Measurements from ENCODE around the gene SLX4IP. TPM values are rescaled to one million over a fixed set of nuclear protein-coding genes. Genes with fewer than 3 reads are reported as not detected.

SLX4IP gene
- total RNA-seq, 1 donor from 2014 or later = 5.3 TPM

DNA sequence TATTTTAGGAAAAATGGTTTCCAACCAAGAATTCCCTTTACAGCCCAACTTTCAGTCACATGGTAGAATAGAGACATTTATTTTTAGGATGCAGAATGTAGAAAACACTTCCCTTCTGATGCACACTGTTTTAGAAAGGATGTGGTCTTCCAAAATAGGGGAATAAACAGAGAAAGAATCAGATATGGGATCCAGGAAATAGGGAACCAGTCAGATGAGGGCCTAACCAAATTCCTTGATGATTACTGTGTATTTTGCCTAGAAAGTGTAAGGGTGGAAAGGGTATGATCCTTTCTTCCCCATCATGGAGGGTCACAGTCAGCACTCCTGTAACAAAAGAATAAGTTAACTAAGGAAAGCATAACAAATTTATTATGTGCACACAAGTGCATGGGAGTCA is 27.4 kb downstream of the SLX4IP start:
- intact Hi-C loops (cut with micrococcal nuclease) = loop anchor here (10.0 kb wide), 1 partner anchor 812 kb away; no protein-coding TSS in a partner anchor

DNA sequence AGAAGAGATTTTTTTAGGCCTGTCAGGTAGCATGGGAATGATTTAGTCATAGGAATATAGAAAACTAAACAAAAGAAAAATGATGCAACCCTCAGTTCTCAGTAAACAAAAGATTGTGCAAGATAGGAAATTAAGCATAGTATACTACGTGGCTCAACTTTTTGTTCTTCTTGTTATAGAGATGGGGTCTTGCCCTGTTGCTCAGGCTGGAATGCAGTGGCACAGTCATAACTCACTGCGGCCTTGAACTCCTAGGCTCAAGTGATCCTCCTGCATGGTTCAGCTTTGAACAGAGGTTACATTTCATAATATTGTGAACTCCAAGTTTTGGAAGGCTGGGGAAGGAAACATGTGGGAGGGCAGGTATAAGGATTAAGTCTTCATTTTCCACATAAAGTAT is 28.5 kb downstream of the SLX4IP start:
- intact Hi-C loops (cut with micrococcal nuclease) = loop anchor here (10.0 kb wide), 1 partner anchor 811 kb away; no protein-coding TSS in a partner anchor

DNA sequence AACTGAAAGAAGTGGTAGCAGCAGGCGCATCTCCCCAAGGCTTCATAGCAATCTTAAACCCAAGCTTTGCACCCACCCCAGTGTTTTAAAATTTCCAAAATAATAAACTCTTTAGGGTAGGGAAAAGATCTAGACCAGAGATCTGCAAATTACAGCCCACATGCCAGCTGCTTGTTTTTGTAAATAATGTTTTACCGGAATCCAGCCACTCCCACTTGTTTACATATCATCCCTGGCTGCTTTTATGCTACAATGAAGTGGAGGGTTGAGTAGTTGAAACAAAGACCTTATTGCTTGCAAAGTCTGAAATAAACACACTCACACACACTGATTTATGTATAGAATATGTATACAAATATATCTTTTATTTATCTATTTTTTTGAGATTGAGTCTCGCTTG is 30.0 kb downstream of the SLX4IP start:
- intact Hi-C loops (cut with micrococcal nuclease) = loop anchor here (10.0 kb wide), 1 partner anchor 810 kb away; no protein-coding TSS in a partner anchor

DNA sequence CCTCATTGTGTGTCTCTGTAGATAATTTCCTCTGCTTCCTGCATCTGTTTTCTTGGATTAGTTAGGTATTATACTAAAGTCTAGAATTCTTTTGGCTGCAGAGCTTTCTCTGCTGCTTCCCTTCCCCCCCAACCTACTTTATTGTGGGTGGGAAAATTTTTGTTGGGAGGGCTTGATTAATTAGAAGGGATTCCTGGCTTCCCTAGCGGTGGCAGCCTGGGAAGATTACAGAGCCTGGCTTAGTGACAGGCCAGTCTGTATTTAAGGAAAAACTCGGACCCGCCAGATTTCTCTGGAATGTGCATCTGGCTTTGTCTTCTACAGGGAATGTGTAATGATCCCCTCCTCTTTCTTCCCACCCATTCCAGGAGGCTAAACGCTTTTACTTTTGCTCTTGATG is 31.2 kb downstream of the SLX4IP start:
- intact Hi-C loops (cut with micrococcal nuclease) = loop anchor here (10.0 kb wide), 1 partner anchor 808 kb away; no protein-coding TSS in a partner anchor

DNA sequence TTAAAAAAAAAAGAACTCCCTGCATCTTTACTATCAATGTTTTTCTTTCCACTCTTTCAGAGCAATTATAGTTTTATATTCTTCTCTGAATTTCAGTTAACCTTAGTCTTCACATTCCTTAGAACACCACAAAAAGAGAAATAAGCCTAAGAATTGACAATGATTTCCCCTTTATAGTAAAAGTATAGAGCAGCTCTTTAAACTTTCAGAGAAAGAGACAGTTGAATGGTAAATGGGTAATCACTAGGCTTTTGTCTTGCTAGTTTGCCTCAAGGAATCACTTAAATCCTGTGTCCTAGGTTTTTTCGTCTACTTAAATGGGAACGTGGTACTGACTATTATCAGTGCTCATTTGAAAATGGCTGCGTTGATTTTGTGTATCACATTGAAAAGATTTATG is 31.8 kb downstream of the SLX4IP start:
- intact Hi-C loops (cut with micrococcal nuclease) = loop anchor here (10.0 kb wide), 1 partner anchor 808 kb away; no protein-coding TSS in a partner anchor

DNA sequence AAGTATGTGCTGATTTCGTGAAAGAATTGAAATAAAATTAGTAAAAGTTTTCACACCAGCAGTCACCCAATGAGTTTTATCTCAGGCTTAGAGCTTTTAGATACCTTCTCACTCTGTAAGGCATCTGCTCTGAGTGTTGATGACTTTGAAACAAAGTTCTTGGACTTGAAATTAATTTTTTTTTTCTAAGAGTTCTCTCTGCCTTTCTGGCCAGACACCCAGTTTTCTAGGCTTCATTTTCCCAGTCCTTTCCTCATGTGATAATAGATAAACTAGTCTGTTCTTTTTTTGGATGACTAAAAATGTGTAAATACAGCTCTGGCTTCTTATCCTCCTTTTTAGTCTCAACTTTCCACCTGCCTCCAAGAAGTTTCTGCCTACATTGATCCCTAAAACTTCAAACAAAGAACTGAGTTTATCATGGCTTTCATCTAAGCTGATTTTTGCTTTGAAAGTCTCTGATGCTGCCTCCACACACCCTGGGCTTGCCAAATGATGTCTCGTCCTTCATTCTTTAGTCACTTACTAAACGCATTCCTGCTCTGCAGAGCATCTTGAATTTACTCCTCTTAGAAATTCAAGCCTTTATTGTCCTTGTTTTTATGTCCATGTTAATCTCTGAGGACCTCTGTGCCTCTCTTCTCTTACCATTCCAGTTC is 32.7 kb downstream of the SLX4IP start:
- intact Hi-C loops (cut with micrococcal nuclease) = loop anchor here (2.0 to 10.0 kb wide), 2 partner anchors 25 to 807 kb away; no protein-coding TSS in a partner anchor

DNA sequence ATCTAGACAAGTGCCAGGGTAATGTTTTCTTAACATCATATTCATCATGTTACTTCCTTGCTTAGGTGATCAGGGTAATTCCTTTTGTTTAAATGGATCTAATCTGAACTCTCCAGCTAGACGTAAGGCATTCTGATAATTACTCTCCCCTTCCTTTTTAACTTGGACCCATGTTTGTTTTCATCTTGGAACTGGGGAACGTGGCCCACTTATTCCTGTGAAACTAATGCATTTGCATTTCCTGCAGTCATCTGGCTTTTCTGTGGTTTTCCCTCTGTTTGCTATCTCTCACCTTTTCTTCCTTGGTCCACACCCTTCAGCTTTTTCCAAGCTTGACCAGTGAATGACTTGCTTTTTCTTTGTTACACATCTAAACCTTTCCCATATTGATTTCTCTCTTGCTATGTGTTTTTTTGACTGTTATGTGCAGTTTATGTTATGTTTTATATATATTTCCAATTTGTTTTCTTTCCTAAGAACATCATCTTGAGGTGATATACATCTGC is 33.3 kb downstream of the SLX4IP start:
- intact Hi-C loops (cut with micrococcal nuclease) = loop anchor here (2.0 to 10.0 kb wide), 2 partner anchors 24 to 806 kb away; no protein-coding TSS in a partner anchor

DNA sequence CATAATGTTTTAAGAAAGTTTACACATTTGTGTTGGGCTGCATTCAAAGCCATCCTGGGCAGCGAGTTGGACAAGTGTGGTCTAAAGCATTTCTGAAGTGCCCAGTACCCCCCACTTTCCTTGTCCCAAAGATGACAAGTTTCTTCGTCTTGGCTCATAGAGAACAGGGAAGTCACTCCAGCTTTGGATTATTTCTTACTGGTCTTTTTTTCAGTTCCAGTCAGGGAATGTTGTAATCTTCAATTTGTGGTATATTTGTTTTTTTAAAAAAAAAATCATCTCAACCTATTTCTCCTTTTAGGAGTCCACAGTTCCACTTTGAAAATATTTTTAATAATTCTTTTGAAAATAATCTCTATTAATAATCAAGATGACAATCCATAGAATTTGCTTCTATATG is 34.0 kb downstream of the SLX4IP start:
- intact Hi-C loops (cut with micrococcal nuclease) = loop anchor here (1.0 to 10.0 kb wide), 6 partner anchors 24 to 806 kb away; no protein-coding TSS in a partner anchor

DNA sequence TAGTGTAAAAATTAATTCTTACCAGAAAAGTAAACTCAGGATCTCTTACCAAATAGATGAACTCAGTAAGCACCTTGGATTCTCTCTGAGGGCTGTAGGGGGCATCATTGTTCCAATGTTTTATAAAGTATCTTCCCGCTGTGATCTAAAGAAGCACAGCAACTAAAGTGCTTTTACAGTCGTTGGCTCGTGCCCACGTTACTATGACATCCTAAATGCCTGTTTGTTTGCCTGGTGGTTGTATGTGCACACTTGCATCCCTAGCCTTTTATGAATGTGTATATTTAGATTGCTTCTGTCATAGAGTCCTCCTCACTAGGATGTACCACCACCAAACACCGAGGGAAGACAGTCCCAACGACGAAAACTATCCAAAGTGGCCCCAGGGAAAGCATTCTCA is 34.5 kb downstream of the SLX4IP start:
- intact Hi-C loops (cut with micrococcal nuclease) = loop anchor here (1.0 to 10.0 kb wide), 6 partner anchors 23 to 805 kb away; no protein-coding TSS in a partner anchor

DNA sequence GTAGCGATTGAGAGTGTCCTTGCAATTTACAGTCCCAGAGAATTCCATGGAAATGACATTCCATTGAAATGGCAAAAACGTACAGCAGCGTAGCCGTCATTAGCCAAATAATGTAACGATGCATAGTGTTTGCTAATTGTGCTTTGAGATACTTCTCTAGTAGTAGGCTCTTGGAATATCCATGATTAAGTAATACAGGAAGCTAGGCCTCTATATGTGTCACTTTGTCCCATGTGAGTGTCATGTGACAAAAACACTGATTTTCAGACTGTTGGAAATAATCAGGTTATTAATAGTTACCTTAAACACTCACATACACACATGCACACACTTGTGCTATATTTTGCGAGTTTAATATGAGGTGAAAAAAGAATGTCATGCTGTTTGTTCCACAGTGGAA is 35.2 kb downstream of the SLX4IP start:
- intact Hi-C loops (cut with micrococcal nuclease) = no loop called here

DNA sequence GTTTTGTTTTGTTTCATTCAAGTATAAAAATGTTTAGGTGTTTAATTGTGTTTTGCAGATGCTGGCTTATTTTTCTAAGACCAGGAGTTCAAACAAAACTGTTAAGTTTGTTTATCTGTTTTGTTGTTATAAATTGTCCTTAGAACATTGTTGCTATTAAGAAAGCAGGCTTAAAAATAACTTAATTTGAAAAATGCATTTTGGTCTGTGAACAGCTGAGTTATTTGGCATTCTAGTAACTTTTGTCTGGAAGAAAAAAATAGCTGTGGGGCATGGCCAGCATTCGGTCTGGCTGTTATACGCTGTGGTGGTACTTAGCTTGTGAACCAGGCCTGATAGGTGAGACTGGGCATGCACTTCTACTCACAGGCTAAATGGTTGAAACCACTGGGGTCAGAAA is 37.8 kb downstream of the SLX4IP start:
- intact Hi-C loops (cut with micrococcal nuclease) = no loop called here

DNA sequence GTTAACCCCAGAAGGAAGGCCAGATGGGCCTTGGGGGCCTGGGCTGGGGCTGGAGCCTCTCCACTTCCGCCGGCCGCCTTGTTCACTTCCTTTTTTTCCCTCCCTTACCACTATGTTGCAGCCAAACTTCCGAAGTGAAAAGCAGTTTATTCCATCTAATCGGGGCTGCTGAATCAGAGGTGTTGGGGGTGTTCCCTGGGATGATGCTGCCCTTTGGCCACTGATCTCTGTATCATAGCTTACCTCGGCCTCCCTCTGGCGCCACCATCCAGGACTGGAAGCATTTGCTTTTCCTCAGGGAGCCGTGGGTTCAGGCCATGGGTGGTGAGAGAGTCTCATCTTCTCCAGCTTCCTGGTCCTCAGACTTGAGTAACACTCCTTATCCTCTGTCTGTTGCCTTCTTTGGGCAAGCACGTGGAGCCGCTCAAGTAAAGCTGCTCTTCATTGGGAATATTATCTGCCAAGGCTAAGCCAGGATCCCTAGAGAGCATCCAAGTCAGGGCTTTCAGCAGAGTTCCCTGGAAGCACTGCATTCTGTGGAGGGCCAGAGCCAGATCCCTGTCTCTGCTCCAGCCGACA is 39.6 kb downstream of the SLX4IP start:
- intact Hi-C loops (cut with micrococcal nuclease) = no loop called here

DNA sequence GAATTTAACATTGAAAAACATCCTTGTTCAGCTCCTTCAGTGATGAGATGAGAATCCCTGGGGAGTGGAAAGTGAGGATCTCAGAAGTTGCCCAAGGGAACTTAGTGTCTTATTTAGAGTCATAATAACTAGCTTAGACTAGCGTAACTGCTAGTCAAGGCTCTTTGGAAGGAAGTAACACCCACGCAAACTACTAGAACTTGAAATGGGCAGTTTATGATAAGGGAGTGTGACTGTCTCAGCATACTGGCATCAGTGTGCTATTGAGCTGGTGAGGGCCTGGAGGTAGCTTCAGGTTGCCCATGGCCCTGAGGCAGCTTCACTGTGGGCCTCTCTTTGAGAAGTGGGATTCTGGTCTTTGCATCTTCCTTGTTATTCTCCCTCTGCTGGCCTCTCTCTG is 40.1 kb downstream of the SLX4IP start:
- intact Hi-C loops (cut with micrococcal nuclease) = no loop called here

DNA sequence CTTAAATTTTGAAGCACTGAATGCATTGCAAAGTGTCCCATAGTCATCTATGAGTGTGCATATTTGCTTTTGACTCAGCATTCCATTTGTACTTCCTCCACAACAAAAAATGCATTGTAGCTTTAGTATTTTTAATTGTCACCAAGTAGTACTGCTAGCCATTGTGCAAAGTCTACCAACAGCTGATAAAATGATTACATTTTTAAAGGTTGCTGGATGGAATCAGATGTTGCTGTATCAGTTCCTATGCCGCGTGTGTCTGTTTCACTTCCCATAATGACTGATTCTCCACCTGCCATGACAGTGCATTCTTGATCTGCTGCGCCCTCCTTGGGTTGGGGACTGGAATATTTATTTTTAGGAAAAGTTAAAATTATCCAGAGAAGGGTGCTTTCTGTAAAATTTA is 41.2 kb downstream of the SLX4IP start:
- intact Hi-C loops (cut with micrococcal nuclease) = no loop called here

DNA sequence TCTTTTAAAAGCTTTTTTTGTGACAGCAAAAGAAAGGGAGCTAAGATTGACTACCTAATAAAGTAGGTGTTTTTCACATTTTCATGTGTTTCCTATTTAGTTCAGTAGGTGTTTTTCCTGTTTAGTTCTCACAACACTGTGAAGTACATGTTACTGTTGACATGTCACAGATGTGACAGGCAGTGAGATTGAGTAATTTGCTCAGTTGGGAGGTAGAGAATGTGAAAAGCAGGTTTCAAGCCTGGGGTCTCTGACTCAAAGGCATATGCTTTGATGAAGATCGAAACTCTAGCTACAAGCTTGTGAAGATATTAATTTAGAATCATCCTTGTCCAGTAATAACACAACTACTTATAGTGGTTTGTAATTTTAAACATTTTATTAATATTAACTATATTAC is 43.1 kb downstream of the SLX4IP start:
- intact Hi-C loops (cut with micrococcal nuclease) = no loop called here

DNA sequence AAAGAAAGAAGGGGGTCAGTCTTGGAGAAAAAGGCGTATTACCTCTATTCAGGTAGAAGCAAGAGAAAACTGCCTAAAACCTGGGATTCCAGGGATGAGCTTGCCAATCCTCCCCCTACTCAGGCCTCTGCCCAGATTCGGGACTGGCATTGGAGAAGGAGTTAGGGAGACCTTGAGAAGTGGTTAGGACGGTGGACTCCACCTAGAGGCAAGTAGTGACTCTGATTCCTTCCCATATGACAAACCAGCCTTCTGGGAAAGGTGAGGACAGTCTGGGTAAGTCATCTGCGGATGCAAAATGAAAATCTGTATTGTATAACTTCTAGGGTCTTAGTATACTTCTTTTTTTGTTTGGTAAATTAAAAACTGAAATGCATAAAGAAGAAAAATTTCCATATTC is 43.8 kb downstream of the SLX4IP start:
- intact Hi-C loops (cut with micrococcal nuclease) = no loop called here

DNA sequence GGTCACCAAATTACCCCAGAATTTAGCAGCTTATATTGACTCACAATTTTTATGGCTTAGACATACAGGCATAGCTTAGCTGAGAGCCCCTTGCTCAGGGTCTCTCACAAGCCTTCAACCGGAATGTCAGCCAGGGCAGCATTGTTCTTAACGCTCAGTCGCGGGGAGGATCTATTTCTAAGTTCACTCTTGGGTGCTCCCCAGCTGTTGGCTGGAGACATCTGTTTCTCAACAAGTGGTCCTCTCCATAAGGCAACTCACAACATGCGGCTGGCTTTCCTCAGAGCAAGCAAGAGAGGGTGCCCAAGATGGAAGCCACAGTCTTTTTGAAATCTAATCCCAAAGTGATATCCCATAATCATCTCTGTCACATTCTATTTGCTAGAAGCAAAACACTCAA is 46.6 kb downstream of the SLX4IP start:
- intact Hi-C loops (cut with micrococcal nuclease) = no loop called here

DNA sequence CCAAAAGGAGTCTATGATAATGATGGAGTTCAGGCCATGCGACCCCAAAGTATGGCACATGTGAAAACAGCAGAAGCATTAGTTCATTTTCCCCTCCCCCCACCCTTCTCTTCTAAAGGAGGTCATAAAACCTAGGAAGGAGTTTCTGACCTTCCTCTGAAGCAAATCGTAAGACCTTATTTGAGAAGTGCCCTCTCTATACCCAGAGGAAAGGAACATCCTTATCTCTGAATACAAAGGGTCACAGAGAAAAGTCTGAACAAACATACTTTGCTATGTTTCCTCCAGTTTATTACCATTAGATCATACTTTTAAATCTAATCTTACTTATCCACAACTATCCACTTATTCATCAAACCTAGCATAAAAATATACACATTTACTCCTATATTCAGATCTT is 48.6 kb downstream of the SLX4IP start:
- intact Hi-C loops (cut with micrococcal nuclease) = no loop called here

DNA sequence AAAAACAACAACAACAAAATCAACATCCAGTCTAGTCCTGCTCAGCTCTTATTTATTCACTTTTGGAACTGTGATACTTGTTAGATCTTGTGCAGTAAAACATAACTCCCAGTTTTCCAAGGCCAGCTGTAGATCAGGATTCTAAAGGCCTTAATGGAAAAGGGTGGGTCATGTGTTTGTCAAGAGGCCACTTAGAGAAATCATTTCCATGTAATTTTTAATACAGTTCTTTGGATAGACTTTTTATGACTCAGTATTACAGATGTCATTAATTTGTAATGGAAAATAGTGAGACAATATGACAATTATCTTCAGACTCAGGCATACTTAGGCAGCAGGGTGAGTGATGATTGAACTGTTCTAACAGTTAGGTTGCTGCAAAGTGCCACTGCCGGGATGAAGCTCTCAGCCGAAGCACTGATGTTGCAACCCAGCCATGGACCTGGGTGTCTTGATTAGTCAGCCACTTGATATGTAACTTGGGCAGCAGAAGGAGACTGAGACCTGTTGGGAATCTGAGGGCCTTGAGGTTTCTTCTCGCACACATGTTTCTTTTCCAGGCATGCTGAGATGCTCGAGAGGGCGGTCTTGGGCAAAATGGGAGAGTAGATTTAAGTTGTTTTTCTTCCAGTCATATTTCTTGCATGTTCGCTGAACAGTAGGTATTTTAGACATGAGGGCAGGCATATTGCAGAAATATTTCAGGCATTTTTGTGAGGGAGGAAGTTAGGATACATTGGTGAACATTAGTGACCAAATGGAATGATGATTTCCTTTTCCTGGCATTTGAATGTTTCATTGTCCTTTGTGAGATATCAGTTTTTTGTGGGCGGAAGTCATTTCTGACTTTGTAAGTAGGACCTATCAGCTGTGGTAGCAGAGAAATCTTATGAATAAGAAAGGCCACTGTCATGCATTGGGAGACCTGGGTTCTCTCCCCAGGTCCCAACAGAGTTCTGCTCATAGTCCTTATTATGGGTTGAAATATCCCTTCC is 52.3 kb downstream of the SLX4IP start:
- intact Hi-C loops (cut with micrococcal nuclease) = no loop called here

DNA sequence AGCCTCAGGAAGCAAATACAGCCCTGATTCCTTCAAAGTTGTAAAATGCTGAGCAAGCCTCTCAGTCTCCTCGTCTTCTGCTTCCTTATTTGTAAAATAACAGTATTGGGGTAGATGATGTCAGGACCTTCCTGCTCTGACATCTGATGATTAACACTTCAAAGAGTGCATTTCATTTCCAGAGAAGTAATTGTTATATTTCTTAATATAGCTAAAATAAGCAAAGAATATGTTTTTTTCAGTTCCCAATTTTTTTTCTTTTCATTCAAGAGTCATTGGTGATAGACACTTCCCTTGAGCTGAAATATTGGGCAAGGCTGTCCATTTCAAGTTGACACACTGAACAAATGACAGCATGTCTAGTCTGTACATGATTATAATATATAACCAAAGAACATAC is 53.4 kb downstream of the SLX4IP start:
- intact Hi-C loops (cut with micrococcal nuclease) = no loop called here

DNA sequence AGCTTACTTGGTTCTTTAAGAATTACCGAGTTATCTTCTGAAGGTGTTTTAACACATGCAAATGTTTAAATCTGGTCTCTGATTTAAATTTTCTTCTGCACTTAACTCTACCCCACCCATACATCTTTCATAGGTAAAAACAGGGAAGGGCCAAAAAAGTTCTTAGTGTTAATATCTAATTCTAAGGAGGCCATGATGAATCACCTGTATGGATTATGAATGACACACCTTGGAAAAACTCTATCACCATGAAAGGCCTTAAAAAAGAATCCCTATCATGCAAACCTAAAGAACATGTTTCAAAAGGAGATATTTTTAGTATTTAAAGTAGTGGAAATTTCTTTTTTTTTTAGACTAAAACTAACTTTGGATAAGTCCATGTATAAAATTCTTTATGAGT is 54.7 kb downstream of the SLX4IP start:
- intact Hi-C loops (cut with micrococcal nuclease) = no loop called here

Measured in T-helper 1 cell treated with Interleukin-12 subunit alpha and Interleukin-12 subunit beta and Interleukin-4 antibody, amounts not matched to agents 30 ng/mL and 1 ng/mL, for 36 hours (primary cell).